GM19395 (cell line): ENCODE measurements around the gene OPN4.
"Not testable (repeated sequence)": the region's sequence is repeated elsewhere in the genome, so short reads cannot be mapped to it uniquely, and the experiment has no call there.

Experiments used
- ATAC-seq: cut with Tn5 transposase; IDR thresholded peaks from one replicate; pipeline ENCODE4 v1.9.1; 2021; ENCODE audit warnings: mild to moderate bottlenecking, moderate library complexity; ENCODE audit not compliant: unreplicated experiment

Gene OPN4, protein sequence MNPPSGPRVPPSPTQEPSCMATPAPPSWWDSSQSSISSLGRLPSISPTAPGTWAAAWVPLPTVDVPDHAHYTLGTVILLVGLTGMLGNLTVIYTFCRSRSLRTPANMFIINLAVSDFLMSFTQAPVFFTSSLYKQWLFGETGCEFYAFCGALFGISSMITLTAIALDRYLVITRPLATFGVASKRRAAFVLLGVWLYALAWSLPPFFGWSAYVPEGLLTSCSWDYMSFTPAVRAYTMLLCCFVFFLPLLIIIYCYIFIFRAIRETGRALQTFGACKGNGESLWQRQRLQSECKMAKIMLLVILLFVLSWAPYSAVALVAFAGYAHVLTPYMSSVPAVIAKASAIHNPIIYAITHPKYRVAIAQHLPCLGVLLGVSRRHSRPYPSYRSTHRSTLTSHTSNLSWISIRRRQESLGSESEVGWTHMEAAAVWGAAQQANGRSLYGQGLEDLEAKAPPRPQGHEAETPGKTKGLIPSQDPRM

DNA sequence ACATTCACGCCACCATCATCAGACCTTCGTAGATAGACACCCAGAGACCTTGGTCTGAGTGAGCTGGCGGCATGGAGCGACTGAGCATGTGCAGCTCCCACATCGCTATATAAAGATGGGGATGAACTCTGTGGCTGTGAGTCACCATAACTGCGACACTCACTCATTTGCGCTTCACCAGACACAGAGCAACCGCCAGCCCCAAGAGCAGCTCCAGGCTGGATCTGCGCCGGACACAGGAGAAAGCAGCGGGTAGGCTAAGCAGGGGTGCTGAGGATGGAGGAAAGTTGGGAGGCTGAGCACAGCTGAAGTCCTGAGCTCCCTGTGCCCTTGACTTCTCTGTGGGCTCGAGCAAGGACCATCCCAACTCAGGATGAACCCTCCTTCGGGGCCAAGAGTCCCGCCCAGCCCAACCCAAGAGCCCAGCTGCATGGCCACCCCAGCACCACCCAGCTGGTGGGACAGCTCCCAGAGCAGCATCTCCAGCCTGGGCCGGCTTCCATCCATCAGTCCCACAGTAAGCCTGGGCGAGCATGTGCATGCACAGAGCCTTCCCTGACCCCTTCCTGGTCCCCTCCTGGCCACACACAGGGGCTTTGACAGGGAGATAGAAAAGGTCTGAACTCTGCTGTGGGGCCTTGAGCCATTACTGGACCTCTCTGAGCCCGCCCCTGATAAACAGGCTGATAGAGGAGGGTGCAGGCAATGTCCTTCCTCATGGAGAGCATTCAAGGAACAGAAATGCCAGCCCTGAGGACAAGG, at the start of gene OPN4:
OPN4 (plus strand) TSS at position 137 of the 762 bp plus-strand sequence; CDS start at position 374, 237 bp downstream.
- no peak for ATAC-seq

DNA sequence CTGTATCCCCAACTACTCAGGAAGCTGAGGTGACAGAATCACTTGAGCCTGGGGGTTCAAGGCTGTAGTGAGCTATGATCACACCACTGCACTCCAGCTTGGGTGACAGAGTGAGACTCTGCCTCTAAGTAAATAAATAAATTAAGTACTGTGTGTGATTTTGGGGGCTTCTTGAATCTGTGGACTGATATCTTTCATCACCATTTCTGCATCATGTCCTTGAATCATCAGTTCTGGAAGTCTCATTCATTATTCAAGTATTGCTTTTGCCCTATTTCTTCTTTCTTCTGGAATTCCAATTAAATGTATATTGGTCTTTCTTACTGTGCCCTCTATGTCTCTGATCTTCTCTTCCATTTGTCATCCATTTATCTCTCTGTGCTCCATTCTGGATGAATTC, 46.7 kb upstream of the OPN4 start:
- ATAC-seq: no peak

DNA sequence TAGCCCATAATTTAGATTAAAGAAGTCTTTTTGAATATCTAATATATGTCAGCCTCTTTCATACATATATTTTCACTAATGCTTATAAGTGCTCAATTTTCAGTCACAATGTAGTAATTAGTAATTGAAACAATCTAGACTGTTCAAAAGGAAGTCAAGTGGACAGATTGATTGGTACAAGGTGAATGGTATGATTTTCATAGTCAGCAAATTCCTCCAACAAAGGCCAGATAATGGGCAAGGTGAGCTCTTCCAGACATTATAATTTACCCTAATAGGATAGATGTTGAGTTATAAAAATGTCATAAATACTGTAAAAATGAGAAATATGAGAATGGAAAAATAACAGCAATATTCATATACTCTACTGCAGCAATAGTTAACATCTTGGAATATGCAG, 44.4 kb upstream of the OPN4 start:
- ATAC-seq: no peak

DNA sequence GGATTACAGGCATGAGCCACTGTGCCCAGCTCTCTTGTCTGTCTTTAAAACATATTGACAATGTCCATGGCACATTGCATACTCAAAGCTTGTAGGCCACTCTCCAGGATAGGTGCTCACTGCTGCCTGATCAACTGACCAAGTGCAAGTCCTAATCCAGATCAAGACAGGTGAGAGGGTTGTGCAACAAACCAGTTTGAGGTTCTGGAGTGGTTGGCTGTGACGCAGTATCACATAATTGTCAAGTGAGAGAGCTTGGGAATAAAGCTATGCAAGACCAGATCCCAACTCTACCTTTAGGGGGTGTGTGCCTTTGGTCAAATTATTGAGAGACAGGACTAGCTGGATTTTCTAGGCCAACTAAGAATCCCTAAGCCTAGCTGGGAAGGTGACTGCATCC, 43.0 kb upstream of the OPN4 start:
- ATAC-seq: no peak

DNA sequence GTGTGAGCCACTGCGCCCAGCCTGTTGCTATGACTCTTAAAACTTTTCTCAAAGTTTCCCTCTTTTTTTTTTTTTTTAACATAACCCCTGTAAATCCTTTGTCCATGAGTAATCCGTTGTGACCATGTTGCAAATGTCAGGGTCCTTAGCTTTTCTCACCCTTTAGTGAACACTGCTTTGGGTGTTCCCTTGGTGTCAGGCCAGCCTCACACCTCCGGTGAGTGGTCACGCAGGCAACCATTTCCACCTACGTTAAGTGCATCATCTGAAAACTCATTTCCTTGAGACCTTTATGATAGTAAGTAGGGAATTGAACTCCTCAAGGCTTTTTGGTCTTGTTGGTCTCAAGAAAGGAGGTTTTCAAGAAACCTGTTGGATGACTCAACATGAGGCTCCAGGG, 41.3 kb upstream of the OPN4 start:
- ATAC-seq: no peak

DNA sequence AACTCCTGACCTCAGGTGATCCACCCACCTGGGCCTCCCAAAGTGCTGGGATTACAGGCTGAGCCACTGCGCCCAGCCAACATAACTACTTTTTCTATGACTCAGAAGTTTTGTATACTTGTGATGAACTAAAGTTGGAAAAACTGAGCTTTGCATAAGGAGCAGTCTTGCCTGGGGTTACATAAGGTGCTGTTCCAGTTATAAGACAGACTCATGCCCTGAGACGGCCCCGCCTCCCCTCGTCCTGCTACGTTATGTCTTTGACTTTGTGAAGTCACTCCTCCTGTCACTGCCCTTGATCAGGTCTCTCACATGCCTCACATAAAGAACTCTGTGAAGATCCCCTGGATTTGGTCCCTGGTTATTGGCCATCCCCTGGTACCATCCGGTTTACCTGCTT, 40.4 kb upstream of the OPN4 start:
- ATAC-seq: no peak

DNA sequence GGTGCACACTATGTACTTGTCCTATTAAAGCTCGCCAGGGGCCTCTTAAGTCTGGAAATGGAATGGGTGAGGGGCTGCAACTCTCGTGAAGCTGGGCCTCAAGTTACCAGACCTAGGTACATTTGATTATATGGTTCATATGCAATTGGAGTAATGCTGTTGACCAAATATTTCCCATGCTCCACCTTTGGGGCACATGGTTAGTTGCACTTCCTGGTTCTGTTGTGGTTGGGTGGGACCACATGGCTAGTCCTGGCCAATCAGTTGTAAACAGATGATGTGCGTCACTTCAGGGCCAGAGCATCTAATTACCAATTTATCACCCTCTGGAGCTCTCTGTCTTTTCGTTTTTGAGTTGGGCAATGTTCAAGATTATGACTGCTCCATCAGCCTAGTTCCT, 39.5 kb upstream of the OPN4 start:
- ATAC-seq: no peak

DNA sequence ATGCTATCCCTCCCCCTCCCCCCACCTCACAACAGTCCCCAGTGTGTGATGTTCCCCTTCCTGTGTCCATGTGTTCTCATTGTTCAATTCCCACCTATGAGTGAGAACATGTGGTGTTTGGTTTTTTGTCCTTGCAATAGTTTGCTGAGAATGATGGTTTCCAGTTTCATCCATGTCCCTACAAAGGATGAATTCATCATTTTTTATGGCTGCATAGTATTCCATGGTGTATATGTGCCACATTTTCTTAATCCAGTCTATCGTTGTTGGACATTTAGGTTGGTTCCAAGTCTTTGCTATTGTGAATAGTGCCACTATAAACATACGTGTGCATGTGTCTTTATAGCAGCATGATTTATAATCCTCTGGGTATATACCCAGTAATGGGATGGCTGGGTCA, 37.1 kb upstream of the OPN4 start:
- ATAC-seq: not testable (repeated sequence)

DNA sequence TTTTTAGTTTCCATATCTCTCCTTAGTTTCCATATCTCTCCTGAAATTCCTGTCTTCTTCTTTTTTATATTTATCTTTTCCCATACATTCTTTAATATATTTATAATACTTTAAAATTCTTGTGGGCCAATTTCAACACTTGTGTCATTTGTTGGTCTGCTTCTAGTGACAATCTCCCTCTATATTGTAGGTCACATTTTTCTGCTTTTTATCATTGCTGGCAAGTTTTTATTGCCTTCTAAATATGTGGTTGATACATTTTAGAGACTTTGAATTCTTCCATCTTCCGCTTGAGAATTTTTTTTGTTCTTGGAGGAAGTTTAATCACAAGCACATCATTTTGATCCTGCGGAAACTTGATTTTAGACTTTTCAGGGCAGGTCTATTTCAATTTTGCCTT, 26.0 kb upstream of the OPN4 start:
- no peak for ATAC-seq

DNA sequence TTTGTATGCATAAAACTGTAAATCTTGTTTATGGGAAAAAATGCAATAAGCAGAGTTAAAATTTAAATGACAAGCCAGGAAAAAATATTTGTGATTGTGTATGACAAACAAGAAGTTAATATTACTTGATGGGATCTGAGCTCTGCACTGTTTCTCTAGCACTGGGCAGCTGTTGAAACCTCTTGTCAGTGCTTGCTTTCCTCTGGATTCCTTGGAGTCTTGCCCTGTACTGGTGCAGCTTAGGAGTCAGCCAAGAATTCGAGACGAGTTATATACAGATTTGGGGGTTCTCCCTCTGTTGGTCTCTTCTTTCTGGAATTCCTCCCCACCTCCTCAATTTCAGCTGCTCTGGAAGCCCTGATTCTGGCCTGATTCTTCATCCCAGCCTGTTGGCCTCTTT, 24.3 kb upstream of the OPN4 start:
- ATAC-seq: no peak

DNA sequence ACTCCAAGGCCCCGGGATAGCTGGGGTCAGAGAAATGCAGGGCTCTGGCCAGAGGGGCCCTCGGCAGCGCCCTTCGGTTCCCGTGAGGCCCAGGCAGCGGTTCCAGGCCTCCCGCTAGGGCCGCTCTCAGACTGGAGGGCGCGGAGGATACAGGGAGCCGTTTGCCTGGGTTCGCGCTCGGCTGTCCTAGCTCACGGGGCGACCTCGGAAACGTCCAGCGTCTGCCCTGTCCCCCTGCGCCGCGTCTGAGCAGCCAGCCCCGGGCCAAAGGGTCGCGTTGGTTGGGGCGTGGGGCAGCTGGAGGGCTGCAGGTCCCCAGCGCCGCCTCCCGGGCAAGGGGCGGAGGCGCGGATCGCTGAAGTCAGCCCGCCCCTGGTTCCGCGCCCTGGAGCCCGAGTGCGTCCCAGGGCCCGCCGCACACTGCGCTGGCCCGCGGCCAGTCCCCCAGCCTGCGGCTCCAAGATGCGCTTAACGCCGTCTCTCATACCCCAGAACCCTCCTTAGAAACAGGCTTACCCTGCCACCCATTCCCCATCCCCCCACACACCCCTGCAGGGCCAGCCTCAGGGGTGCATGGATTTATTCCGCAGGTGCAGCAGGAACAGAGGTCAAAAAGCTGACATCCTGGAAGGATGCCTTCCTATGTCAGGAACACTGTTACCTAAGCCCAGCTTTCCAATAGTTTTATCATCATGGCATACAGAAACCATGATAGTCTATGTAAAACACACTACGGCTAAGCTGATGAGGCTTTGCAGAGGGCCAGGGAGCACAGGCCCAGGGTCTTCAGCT, 22.1 kb upstream of the OPN4 start:
- ATAC-seq: no peak

DNA sequence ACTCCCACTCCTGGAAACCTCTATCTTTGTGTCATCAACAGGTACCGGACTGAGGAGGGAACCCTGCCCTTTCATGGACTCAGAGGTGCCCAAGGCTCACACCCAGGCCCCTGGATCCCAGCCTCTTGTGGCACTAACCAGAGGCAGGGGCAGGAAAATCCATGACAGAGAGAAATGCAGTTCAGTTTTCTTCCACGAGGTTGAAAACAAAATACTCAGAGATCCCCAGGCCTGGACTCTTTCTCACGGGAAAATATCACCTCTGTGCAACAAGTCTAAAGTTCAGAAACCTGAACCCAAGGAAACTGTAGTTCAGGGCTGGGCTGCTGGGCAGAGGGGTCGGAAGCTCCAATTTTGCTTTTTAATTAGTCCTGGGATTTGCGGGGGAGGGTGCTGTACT, 21.4 kb upstream of the OPN4 start:
- no peak for ATAC-seq

DNA sequence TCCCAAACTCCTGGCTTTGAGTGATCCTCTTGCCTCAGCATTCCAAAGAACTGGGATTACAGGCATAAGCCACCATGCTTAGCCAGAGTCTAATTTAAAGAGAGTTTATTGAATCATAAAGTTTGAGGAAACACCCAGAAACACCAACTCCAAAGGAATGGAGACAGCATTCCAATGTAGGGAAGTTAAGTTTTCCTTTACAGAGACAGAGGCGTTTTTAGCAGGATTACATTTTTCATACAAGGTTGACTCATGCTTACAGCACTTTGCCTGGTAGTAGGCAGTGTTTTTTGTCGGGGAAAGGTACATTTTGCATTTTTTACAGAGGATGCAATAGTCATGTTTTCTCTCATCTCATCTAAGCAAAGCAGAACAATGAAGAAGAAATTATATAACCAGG, 18.9 kb upstream of the OPN4 start:
- no peak for ATAC-seq

DNA sequence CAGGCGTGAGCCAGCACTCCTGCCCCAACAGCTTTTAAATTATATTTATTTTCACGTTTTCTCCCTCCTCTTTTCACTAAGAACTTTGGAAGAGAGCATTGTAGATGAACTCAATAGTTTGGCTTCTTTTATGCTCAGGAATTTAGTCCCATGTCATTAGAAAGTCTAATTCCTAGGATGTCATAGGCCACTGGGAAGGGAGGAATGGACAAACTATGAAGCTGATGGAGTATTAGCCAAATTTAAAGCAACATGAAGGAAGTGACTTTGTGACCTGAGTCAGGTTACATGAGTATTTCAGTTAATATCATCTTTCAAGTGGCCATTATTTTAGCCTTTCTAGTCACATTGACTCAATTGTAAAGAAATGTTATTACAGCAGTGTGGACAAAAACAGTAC, 18.0 kb upstream of the OPN4 start:
- ATAC-seq: no peak

DNA sequence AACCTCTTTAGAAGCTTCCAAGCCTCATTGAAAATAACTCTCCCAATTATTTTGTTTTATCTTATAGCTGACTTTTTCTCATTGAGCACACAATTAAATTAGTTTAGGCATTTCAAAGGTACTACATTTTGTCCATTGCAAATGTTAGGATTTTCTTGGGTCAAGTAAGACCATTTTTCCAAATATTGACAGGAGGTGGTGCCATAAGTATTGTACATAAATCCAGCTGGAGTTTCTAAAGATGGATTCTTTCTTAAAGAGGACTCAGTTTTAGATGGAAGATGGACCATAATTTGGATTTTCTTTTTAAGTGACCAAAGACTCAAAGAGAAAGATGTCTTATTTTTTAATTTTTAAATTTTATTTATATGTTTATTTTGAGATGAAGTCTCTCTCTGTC, 12.3 kb upstream of the OPN4 start:
- no peak for ATAC-seq

DNA sequence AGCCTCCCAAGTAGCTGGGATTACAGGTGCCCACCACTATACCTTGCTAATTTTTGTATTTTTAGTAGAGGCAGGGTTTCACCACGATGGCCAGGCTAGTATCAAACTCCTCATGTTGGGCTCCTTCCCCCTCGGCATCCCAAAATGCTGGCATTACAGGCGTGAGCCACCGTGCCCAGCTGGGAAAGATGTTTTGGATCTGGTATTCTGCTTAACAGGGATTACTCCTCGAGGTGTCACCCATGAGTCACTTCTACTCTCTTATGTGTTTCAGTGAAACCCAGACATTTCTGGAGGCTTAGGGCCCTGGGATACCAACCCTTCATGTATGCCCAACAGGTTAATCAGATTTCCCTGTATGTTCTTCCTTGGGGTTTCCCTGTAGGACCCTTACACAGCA, 11.8 kb upstream of the OPN4 start:
- ATAC-seq: peak; percentile 9

DNA sequence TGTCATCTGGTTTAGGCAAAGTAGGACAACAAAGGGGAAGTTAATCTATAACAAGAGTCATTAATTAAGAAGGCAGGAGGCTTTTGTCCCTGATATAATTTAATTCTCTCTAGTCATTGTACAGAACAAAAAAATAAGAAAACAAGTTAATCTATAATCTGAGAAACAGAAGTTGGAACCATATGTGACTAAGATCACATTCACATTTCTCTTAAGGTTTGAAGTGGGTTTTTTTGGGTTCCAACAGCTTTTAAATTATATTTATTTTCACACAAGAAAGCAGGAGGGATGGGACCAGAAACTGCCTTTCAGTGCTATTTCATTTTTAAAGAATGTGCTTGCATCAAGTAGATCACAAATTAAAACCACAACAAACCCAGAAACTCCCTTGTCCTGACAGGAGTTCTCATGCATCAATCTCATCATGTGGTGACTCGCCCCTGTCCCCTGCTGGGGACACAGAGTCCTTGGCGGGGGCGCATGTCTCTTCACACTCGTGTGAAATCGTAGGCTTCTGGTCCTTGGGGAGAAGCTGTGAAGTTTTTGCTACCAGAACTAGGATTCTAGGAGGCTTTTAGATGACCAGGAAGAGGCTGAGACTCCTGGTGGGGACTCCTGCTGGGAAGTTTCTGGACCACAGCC, 10.1 kb upstream of the OPN4 start:
- ATAC-seq: no peak

DNA sequence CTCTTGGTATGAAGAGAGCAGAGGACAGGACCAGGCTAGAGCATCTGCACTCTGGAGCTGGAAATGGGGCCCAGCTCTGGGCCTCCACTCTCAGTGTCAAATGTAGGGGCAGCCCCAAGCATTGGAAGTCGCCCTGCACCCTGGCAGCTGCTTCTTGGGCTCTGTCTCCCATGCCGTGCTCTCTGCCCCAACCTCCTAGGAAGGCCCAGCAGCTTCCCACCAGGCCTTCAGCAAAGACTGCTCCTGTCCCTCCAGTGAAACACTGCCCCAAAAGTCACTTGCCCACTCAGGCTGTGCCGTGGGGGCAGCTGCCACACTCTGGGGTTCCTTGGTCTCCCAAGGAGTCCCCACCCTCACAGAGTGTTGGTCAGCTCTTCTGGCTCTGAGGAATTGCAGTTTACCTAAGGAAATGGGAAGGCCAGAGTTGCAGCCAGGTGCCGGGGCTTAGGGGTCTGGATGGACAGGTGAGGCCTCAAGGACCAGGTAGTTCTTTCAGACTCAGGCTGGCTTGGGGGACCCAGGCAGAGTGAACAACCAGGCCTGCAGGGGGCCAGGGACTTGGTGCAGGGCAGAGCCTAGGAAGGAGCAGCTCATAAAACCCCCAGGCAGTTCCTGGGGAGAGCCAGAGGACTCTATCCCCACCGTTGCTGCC, 9.4 kb upstream of the OPN4 start:
- ATAC-seq: no peak

DNA sequence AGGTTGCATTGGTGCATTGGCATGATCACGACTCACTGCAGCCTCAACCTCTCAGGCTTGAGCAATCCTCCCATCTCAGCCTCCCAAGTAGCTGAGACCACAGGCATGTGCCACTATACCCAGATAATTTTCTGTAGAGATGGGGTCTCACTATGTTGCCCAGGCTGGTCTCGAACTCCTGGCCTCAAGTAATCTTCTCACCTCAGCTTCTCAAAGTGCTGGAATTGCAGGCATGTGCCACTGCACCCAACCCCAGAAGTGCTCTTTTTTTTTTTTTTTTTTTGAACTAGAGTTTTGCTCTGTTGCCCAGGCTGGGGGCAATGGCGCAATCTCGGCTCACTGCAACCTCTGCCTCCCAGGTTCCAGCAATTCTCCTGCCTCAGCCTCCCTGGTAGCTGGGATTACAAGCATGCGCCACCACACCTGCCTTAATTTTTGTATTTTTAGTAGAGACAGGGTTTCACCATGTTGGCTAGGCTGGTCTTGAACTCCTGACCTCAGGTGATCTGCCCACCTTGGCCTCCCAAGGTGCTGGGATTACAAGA, 8.7 kb upstream of the OPN4 start:
- not testable (repeated sequence) for ATAC-seq

DNA sequence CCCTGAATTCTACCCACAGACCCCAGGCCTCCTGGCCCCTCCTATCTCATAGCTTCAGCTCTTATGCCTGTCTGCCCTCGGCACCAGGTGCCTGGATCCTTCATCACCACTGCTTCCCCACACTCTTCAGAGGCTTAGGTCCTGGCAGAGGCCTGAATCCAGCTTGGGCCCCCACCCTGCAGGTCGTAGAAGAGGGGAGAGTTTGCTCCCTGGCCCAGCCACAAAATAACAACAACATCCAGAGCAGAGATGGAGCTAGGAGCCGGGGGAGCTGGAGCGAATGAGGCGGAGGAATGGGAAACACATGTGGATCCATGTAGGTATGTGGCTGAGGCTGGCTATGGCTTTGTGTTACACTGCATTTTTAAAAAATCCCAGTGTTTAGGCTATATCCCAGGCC, 7.8 kb upstream of the OPN4 start:
- ATAC-seq: no peak
